Esophagus muscularis mucosa (tissue), 4 donors: ENCODE measurements around the gene NCOA7. TPM values are rescaled to one million over a fixed set of nuclear protein-coding genes. Genes with fewer than 3 reads are reported as not detected.

Experiments
- DNase-seq: peaks from one replicate; pipeline ENCODE4 v3.0.0-alpha.2; 2017; ENCODE audit errors: extremely low spot score
- H3K27ac ChIP-seq, 4 donors: fragments of 200-600 bp; sonication (generic); replicated peaks in 1 of 4; 1 replicate in 3 of 4; 2 replicates in 1 of 4; pipeline ENCODE4 v1.5.1; 2016 to 2019; ENCODE audit warnings: mild to moderate bottlenecking in 1 of 4
- H3K27me3 ChIP-seq, 4 donors: fragments of 200-600 bp; sonication (generic); one replicate each; pipeline versions ENCODE4 v1.5.1 to v1.6.0; 2016 to 2019
- H3K36me3 ChIP-seq, 4 donors: fragments of 200-600 bp; sonication (generic); one replicate each; pipeline ENCODE4 v1.5.1; 2016 to 2019
- H3K4me1 ChIP-seq, 4 donors: fragments of 200-600 bp; sonication (generic); one replicate each; pipeline ENCODE4 v1.5.1; 2016 to 2019
- H3K4me3 ChIP-seq, 4 donors: fragments of 200-600 bp; sonication (generic); 1 replicate in 2 of 4; 2 replicates in 2 of 4; pipeline ENCODE4 v1.5.1; 2016 to 2019; ENCODE audit warnings: mild to moderate bottlenecking in 4 of 4, moderate library complexity in 1 of 4
- H3K9me3 ChIP-seq, 4 donors: fragments of 200-600 bp; sonication (generic); 1 replicate in 3 of 4; 2 replicates in 1 of 4; pipeline ENCODE4 v1.5.1; 2016 to 2019
- CTCF ChIP-seq, 3 experiments: fragments of 200-600 bp in 2 of 3; fragments of 450-650 bp in 1 of 3; sonication (generic) in 2 of 3; IDR thresholded peaks; one replicate each; pipeline ENCODE4 v1.5.1; 2017 to 2019; ENCODE audit warnings: antibody characterized with exemption in 3 of 3, mild to moderate bottlenecking in 2 of 3, moderate library complexity in 1 of 3
- EP300 ChIP-seq: sonication (generic); formaldehyde crosslinking; IDR thresholded peaks from one replicate; pipeline ENCODE4 v1.6.1; 2017; ENCODE audit warnings: antibody characterized with exemption
- POLR2A ChIP-seq: fragments of 450-650 bp; IDR thresholded peaks from one replicate; pipeline ENCODE4 v1.6.1; 2017; ENCODE audit warnings: antibody characterized with exemption, moderate library complexity, mild to moderate bottlenecking, low read depth
- POLR2AphosphoS5 ChIP-seq, 2 donors: sonication (generic); formaldehyde crosslinking; IDR thresholded peaks; one replicate each; pipeline ENCODE4 v1.6.1; 2017; ENCODE audit warnings: antibody characterized with exemption in 2 of 2
- WGBS: methylation state at CpG from one replicate; pipeline ENCODE4 v1.1.5; 2018; 5-methylcytosine and 5-hydroxymethylcytosine counted together
- intact Hi-C: fragments of 100-400 bp; cut with DNase I; formaldehyde crosslinking; loops from one replicate; pipeline ENCODE4 v1.15.1; 2023
- total RNA-seq, 4 donors: library from RNA; depleted of rRNA; stranded (reverse); fragments of >200 nt; gene quantifications; one replicate each; pipeline versions ENCODE4 v1.1.0 to v1.2.1, GENCODE V29; 2016

Gene NCOA7
- total RNA-seq, 4 donors from 2014 or later, result 15.4 to 29.0 (median 19.9) TPM

GRCh38 chr6:125816828-125817280, 26.1 kb downstream of the NCOA7 start:
- no peak for DNase-seq
- H3K27me3 ChIP-seq, result no peaks in the 10 kb centered on the region
- no peak for TF ChIP-seq CTCF (IDR thresholded peaks at IDR 0.05)
- no peak for TF ChIP-seq POLR2A
- TF ChIP-seq POLR2AphosphoS5 (IDR thresholded peaks at IDR 0.05), result no peak
- TF ChIP-seq EP300, result no peak
- no peak overlapping the region for H3K4me3 ChIP-seq
- peaks cover 39 to 60% (median 54%) of the 10 kb centered on the region in 4 donors for H3K4me1 ChIP-seq
- H3K27ac ChIP-seq, result no peak overlapping the region
- 91% methylated on average over 1 of the region's 1 CpG for WGBS
- peaks cover 0 to 9% (median 0%) of the 10 kb centered on the region in 4 donors for H3K36me3 ChIP-seq
- H3K9me3 ChIP-seq, result no peaks in the 10 kb centered on the region
- intact Hi-C loops, result no loop called here

- no peak for TF ChIP-seq POLR2A
- no peak for TF ChIP-seq EP300
- TF ChIP-seq CTCF (IDR thresholded peaks at IDR 0.05), result no peak
- no peak for TF ChIP-seq POLR2AphosphoS5 (IDR thresholded peaks at IDR 0.05)
Observed at GRCh38 chr6:125818225-125818657, 27.5 kb downstream of the NCOA7 start.

GRCh38 chr6:125818772-125819260, 28.1 kb downstream of the NCOA7 start:
- peak overlapping the region; percentile 31 to 54 (median 50) for H3K27ac ChIP-seq
- H3K9me3 ChIP-seq, result no peaks in the 10 kb centered on the region
- DNase-seq, result no peak
- intact Hi-C loops, result no loop called here
- H3K36me3 ChIP-seq, result peaks cover 0 to 9% (median 0%) of the 10 kb centered on the region in 4 donors
- TF ChIP-seq EP300 (no peak), CTCF (IDR thresholded peaks at IDR 0.05) (no peak), POLR2A (no peak)
- H3K4me1 ChIP-seq, result peaks cover 33 to 58% (median 51%) of the 10 kb centered on the region in 4 donors
- 60% methylated on average over 4 of the region's 4 CpGs for WGBS
- peak overlapping the region in 2 of 4 donors; percentile 8 to 19 for H3K4me3 ChIP-seq
- no peaks in the 10 kb centered on the region for H3K27me3 ChIP-seq

More at GRCh38 chr6:125818225-125818657, 27.5 kb downstream of the NCOA7 start:
- Histone ChIP-seq H3K27me3 (no peaks in the 10 kb centered on the region), H3K4me3 (peak overlapping the region in 1 of 4 donors; percentile 8), H3K9me3 (no peaks in the 10 kb centered on the region), H3K36me3 (peaks cover 0 to 9% (median 0%) of the 10 kb centered on the region in 4 donors), H3K27ac (peak overlapping the region; percentile 31 to 54 (median 50)), H3K4me1 (peaks cover 36 to 58% (median 54%) of the 10 kb centered on the region in 4 donors)
- 60% methylated on average over 2 of the region's 2 CpGs for WGBS
- intact Hi-C loops, result no loop called here
- DNase-seq, result no peak

DNA sequence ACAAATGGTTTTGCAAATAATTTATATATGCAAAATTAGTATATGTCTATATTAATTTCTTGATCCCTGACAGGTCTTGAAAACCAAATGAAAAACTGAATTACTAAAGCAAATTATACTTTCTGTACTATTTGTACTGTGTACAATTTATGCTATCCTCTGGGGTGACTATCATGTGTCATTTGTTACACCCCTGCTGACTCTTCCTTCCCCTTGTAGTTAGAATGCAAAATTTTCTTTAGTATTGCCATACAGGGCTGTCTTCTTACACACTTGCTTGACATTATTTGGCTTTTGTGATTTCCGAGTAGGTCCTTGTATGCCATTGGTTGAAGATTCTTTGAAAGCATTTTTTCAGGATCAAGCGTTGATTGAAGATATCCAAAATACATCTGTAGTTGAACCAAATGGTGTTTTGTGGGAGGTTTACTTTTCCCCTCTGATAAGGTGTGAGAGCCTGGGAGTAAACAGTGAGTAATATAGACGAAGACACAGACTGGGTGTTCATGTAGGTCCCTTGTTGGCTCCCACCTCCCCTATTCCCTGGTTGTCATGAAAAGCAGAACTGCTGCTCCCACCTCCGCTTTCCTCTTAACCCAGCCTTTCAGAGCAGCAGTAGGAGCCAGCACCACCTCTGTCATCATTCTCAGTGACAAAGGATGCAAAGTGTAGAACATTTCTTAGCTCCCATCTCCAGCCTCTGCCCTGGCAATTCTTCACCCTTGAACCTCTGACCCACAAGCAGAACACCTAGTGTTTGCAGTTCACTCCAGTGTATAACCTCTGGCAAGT, 29.0 kb downstream of the NCOA7 start:
- peak overlapping the region in 2 of 4 donors; percentile 31 to 51 for H3K27ac ChIP-seq
- H3K27me3 ChIP-seq, result no peaks in the 10 kb centered on the region
- intact Hi-C loops, result no loop called here
- no peak for TF ChIP-seq EP300
- TF ChIP-seq POLR2A, result no peak
- TF ChIP-seq CTCF (IDR thresholded peaks at IDR 0.05), result no peak
- no peak for TF ChIP-seq POLR2AphosphoS5 (IDR thresholded peaks at IDR 0.05)
- no peaks in the 10 kb centered on the region for H3K9me3 ChIP-seq
- peaks cover 27 to 50% (median 43%) of the 10 kb centered on the region in 4 donors for H3K4me1 ChIP-seq
- DNase-seq, result no peak
- H3K36me3 ChIP-seq, result peaks cover 0 to 9% (median 0%) of the 10 kb centered on the region in 4 donors
- H3K4me3 ChIP-seq, result no peak overlapping the region
- WGBS, result 90% methylated on average over 4 of the region's 4 CpGs
